K562 (cell line): ENCODE results near the gene RAB26. TPM values are rescaled to one million over a fixed set of nuclear protein-coding genes. Genes with fewer than 3 reads are reported as not detected.
A peak's percentile ranks its signal among the peaks of the same experiment; 100 is the strongest.

Experiments
- BRF2 ChIP-seq: IDR thresholded peaks from 3 replicates; pipeline ENCODE4 v1.6.1; 2011; ENCODE audit warnings: borderline replicate concordance, mild to moderate bottlenecking; ENCODE audit not compliant: insufficient read length, insufficient read depth
- C11orf30 ChIP-seq: fragments of 450-650 bp; IDR thresholded peaks from 2 replicates; pipeline ENCODE4 v1.6.1; 2016; ENCODE audit warnings: low read depth, mild to moderate bottlenecking
- CTBP1 ChIP-seq: fragments of 450-650 bp; IDR thresholded peaks from 2 replicates; pipeline ENCODE4 v1.6.1; 2016; ENCODE audit warnings: borderline replicate concordance
- E4F1 ChIP-seq: fragments of 250-450 bp; sonication (Bioruptor Pico); IDR thresholded peaks from 2 replicates; pipeline ENCODE4 v1.5.0; 2021; ENCODE audit warnings: mild to moderate bottlenecking, borderline replicate concordance
- GTF3C2 ChIP-seq: IDR thresholded peaks from 3 replicates; pipeline ENCODE4 v1.6.1; 2011; ENCODE audit warnings: borderline replicate concordance, mild to moderate bottlenecking, moderate library complexity; ENCODE audit not compliant: insufficient read length; ENCODE audit errors: extremely low read depth
- HNRNPK ChIP-seq: fragments of 200-400 bp; formaldehyde crosslinking; IDR thresholded peaks from one replicate; pipeline ENCODE4 v1.6.1; 2018; ENCODE audit warnings: mild to moderate bottlenecking, low read depth, low read length; ENCODE audit not compliant: poor library complexity, severe bottlenecking
- JUNB ChIP-seq: fragments of 450-650 bp; formaldehyde crosslinking; conservative IDR thresholded peaks from 2 replicates; pipeline ENCODE4 v1.4.0; 2020; ENCODE audit warnings: mild to moderate bottlenecking
- KLF16 ChIP-seq: IDR thresholded peaks from 2 replicates; pipeline ENCODE4 v1.6.1; 2016; ENCODE audit warnings: antibody characterized with exemption
- PHF20 ChIP-seq: fragments of 450-650 bp; IDR thresholded peaks from 2 replicates; pipeline ENCODE4 v1.6.1; 2018; ENCODE audit not compliant: partially characterized antibody
- PRMT5 ChIP-seq: sonication (generic); formaldehyde crosslinking; IDR thresholded peaks from 2 replicates; pipeline ENCODE4 v1.5.0; 2020; ENCODE audit warnings: missing genetic modification reagents
- RFX1 ChIP-seq: fragments of 450-650 bp; IDR thresholded peaks from 2 replicates; pipeline ENCODE4 v1.6.1; 2016; ENCODE audit warnings: mild to moderate bottlenecking, moderate library complexity
- SAFB2 ChIP-seq: fragments of 200-400 bp; formaldehyde crosslinking; IDR thresholded peaks from 2 replicates; pipeline ENCODE4 v1.6.1; 2018; ENCODE audit warnings: borderline replicate concordance, low read length, low read depth, moderate library complexity; ENCODE audit not compliant: severe bottlenecking
- TCFL5 ChIP-seq: fragments of 250-450 bp; sonication (Bioruptor Pico); conservative IDR thresholded peaks from 2 replicates; pipeline ENCODE4 v1.6.1; 2021; ENCODE audit warnings: mild to moderate bottlenecking, moderate library complexity, matching md5 sums
- TFE3 ChIP-seq: fragments of 450-650 bp; formaldehyde crosslinking; IDR thresholded peaks from 2 replicates; pipeline ENCODE4 v1.4.0; 2020; ENCODE audit warnings: mild to moderate bottlenecking, mixed read lengths
- XRCC5 ChIP-seq: fragments of 200-400 bp; formaldehyde crosslinking; IDR thresholded peaks from 2 replicates; pipeline ENCODE4 v1.6.1; 2017; ENCODE audit warnings: low read depth, mild to moderate bottlenecking, low read length
- ZEB2 ChIP-seq: fragments of 450-650 bp; IDR thresholded peaks from 2 replicates; pipeline ENCODE4 v1.6.1; 2016
- ZNF217 ChIP-seq: sonication (generic); formaldehyde crosslinking; IDR thresholded peaks from 2 replicates; pipeline ENCODE4 v1.8.0; 2022; ENCODE audit warnings: mild to moderate bottlenecking, missing genetic modification reagents
- polyA plus RNA-seq, 8 experiments: library from polyadenylated mRNA; depleted of rRNA in 4 of 8; stranded (reverse) in 5 of 8; unstranded in 3 of 8; fragments of >200 nt; fragmentation: Nextera tagmentation in 2 of 8; fragmentation: Illumina TruSeq in 1 of 8; extraction: Ambion mirVana in 2 of 8; extraction: Trizol in 1 of 8; gene quantifications; 2 replicates each; pipeline versions ENCODE4 v1.2.1 to v1.2.3, GENCODE V29; 2011 to 2014; ENCODE audit warnings: inconsistent platforms in 1 of 8, missing spikeins in 1 of 8
- total RNA-seq, 7 experiments: library from RNA; depleted of rRNA in 6 of 7; stranded (reverse); fragments of >200 nt in 6 of 7; fragmentation: Illumina TruSeq in 2 of 7; extraction: Trizol in 2 of 7; gene quantifications; 2 replicates each; pipeline versions ENCODE4 v1.2.1 to v1.2.3, GENCODE V29; 2011 to 2021; ENCODE audit warnings: low replicate concordance in 1 of 7

Gene RAB26
- total and polyA plus RNA-seq, 9 of the 15 experiments (the other 6 are each of a cell fraction or from before 2014, with no cell fraction given), result 0.25 to 6.1 (median 2.1) TPM

GRCh38 chr16:2142942-2143877 lies 5.2 kb upstream of the RAB26 start (continued):
- no peak for TF ChIP-seq E4F1
- TF ChIP-seq RFX1, result peak; percentile 85
- no peak for TF ChIP-seq TFE3
- no peak for TF ChIP-seq PHF20
- no peak for TF ChIP-seq BRF2
- TF ChIP-seq XRCC5, result no peak
- no peak for TF ChIP-seq JUNB (CRISPR knock-in tag)
- TF ChIP-seq GTF3C2, result no peak
- no peak for TF ChIP-seq TCFL5 (CRISPR knock-in tag)
- TF ChIP-seq C11orf30, result 0 out of 2 replicates have a peak, but pooled peaks have one; percentile 12
- no peak for TF ChIP-seq PRMT5 (CRISPR knock-in tag)
- TF ChIP-seq KLF16, result no peak
- no peak for TF ChIP-seq HNRNPK
- peak; percentile 96 for TF ChIP-seq ZEB2
- TF ChIP-seq ZNF217 (CRISPR knock-in tag), result no peak
- peak; percentile 80 for TF ChIP-seq CTBP1
- no peak for TF ChIP-seq SAFB2
